HG03103 (cell line): Measurements from ENCODE around the gene DNAH11.
"Not testable (repeated sequence)": the region's sequence is repeated elsewhere in the genome, so short reads cannot be mapped to it uniquely, and the experiment has no call there.

Experiments used
- ATAC-seq: cut with Tn5 transposase; IDR thresholded peaks from one replicate; pipeline ENCODE4 v1.9.1; 2021; ENCODE audit warnings: low read depth; ENCODE audit not compliant: unreplicated experiment

DNAH11 gene

DNA sequence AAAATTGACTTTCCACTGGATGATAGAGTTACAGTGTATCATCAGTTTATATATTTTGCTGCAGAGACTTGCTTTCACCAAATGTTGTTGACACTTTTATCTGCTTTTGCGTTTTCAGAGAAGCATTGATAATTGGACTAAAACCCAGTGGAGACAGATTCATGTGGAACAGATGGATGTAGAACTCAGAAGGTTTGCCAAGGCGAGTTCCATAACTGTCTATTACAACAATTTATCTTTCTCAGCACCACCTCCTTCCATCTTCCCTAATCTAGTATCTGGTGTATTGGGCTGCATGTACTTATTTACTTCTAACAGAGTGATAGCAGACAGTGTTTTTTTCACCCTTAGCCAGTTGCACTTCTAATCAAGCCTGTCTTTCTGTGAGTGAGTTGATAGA, 73.3 kb downstream of the DNAH11 start:
- ATAC-seq = no peak

GRCh38 chr7:21616796-21617436, 74.1 kb downstream of the DNAH11 start:
- no peak for ATAC-seq

GRCh38 chr7:21617513-21617912, 74.7 kb downstream of the DNAH11 start:
- ATAC-seq = no peak

DNA sequence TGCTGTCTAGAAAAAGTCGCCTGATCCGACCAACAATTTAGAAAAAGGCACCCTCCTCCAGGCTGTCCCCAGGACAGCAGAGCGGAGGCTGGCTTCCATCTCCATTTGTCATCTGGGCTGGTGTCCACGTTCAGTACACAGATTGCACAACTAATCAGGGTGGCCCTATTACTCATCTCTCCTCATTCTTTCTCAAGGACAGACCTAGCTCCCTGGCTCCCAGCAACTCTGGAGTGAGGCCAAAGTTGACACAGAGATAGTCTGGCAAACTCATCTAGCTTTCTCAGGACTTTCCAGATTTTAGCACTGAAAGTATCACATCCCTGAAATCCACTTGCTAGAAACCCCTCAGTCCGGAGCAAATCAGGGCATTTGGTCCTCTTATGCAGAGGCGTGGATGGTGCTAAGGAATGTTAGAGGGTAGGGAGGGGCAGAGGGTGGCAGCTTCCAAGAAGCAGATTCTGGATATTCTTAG, 75.1 kb downstream of the DNAH11 start:
- no peak for ATAC-seq

- no peak for ATAC-seq
These were observed 75.9 kb downstream of the DNAH11 start for GRCh38 chr7:21618706-21619105.

- no peak for ATAC-seq
These were observed 77.2 kb downstream of the DNAH11 start for GRCh38 chr7:21620054-21620453.

- no peak for ATAC-seq
These were observed 81.5 kb downstream of the DNAH11 start for GRCh38 chr7:21624320-21624719.

DNA sequence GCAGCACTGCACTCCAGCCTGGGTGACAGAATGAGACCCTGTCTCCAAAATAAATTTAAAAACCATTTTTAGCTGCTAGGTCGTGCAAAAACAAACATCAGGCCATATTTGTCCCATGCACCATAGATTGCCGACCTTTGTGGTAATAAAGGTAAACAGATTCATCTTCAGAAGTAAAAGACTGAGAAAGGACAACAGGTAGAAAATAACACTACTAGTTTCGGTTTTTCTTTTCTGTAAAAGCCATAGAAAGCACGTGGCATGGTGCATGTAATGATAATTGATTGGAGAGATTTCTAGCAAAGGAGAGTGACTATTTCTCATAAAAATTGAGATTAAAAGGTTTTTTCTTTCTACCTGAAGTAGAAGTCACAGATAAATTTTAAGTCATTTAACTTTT, 93.9 kb downstream of the DNAH11 start:
- ATAC-seq = no peak

- no peak for ATAC-seq
These were observed 96.5 kb downstream of the DNAH11 start for GRCh38 chr7:21639206-21639868.

DNA sequence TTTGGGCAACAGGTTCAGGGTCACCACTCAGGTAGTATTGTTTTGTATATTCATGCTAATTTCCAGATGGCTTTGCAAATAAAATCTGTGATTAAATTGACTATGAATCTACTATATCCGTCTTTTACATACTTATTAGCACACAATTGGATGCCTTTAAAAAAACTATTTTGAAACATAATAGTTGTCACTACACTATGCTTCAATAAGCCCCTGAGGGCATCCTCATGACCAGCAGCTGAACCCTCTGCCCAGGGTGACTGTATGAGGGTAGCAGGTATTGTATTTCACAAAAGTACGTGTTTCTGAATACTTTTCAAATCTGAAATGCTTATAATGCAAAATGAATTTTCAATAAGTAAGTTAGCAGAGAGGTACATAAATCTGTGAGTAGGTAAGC, 97.3 kb downstream of the DNAH11 start:
- ATAC-seq = no peak

DNA sequence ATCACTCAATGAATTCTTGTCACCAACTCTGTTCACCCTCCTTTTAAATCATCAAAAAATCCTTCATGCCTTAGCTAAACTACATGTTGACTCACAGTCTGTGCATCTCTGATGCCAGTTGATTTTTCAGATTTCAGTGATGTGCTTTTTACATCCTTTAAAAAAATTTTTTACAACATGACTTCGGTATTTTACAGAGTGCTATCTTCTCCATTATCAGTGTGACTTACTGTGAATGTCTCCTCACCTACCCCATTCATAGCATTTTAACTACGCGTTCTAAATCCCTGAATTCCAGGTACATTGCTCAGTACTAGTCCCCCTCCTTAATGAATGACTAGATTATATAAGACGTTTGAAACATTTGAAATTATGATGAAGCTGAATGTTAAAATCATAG, 98.7 kb downstream of the DNAH11 start:
- ATAC-seq = no peak

- no peak for ATAC-seq
These were observed 99.6 kb downstream of the DNAH11 start for GRCh38 chr7:21642422-21642821.

DNA sequence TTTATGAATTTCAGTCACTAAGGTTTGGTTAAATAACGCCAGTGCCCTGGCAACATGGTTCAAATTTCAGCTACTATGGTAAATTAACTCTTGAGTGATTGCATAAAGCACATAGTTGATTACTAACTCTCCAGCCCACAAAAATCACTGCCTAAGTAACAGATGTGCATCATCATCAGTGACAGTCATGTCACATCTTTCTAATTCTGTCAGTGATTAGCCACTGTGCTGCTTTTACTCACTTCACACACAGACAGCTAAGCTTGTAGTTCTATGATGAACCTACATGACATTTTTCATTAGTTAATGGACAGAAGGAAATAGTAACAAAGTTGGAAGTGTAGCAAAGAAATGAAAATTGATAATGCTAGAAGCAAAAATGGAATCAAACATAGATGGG, 108.9 kb downstream of the DNAH11 start:
- no peak for ATAC-seq

GRCh38 chr7:21653623-21654022, 110.8 kb downstream of the DNAH11 start:
- no peak for ATAC-seq

GRCh38 chr7:21656081-21656480, 113.2 kb downstream of the DNAH11 start:
- ATAC-seq = no peak

GRCh38 chr7:21656796-21657195, 114.0 kb downstream of the DNAH11 start:
- no peak for ATAC-seq

DNA sequence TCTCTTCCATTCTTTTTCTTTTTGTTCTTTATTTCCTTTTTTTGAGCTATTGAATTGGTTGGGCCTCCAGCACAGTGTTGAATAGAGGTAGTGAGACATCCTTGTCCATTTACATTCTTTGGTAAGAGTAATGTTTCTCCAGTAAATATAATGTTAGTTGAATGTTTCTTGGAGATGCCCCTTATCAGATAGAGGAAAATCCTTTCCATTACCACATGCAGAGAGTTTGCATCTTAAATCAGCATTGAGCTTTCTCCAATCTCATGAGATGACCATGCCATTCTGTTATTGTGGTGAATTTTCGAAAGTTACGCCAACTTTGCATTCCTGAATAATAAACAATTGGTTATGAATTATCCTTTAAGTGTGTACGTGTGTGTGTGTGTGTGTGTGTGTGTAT, 127.7 kb downstream of the DNAH11 start:
- no peak for ATAC-seq

DNA sequence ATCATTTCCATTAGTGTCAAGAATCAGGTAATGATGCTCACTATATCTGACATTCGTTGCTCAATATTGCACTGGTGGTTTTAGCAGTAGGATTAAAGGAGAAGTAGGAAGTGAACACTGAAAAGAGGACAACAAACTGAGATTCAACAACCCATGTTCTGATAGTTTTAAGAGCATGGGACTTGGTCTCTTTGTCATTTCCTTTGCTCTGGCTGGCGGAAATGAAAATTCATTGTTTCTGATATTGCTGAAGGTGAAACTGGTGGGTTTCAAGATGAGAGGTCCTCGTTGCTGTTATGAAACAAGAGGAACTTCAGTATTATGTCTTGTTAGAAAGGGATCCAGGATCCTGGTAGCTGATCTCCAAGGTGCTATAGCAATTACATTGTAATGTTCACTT, 129.0 kb downstream of the DNAH11 start:
- ATAC-seq = peak; percentile 81

DNA sequence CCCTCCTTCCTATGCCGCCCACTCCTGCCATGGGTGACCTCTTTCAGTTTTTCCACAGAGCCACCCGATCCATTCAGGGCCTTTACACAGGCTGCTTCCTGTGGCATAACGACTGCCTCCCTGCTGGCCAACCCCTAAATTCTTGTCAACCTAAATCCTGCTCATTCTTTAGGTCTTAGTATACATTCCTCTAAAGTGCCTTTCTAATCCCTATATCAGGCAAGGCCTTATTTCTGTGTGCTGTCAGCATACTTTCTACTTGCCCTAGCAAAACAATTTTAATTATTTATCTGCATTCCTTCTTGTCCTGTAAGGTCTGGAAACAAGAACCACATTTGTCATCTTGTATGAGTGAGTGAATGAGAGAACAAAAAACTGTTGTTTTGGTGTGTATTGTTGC, 132.4 kb downstream of the DNAH11 start:
- ATAC-seq = no peak

DNA sequence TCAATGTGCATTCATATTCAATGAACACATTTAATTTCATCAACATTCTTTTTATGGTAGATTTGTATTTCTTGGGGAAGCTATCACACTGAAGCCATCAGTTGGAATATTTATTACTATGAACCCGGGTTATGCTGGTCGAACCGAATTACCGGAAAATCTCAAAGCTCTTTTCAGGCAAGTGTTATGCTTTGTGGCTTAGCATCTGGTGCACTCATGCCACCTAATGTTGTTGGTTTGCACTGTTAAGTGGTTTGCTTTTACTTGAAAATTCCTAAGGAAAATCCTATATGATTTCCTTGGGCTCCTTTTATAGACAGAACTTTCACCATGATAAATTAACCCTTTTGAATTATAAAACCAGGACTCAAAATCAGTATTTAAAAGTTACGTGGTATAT, 147.9 kb downstream of the DNAH11 start:
- ATAC-seq = no peak

GRCh38 chr7:21691146-21691545, 148.3 kb downstream of the DNAH11 start:
- ATAC-seq = not testable (repeated sequence)

- not testable (repeated sequence) for ATAC-seq
These were observed 157.7 kb downstream of the DNAH11 start for GRCh38 chr7:21700587-21700986.
